GM12878 (cell line): ENCODE measurements around the gene PSMB4. TPM values are rescaled to one million over a fixed set of nuclear protein-coding genes. Genes with fewer than 3 reads are reported as not detected.

ENCODE experiments used
- ATAC-seq: fragments of 200-7000 bp; cut with Tn5 transposase; 3 replicates; pipeline ENCODE4 v1.9.1; 2020; ENCODE audit warnings: mild to moderate bottlenecking, moderate library complexity
- BruUV-seq: library from RNA; stranded (reverse); fragments of 400-500 nt; replicated peaks from 2 replicates; lab custom pipeline; 2021; lab: Mats Ljungman, UMichigan
- CTCF ChIA-PET: fragments of 300-600 bp; sonication (Branson Sonifier 250); formaldehyde crosslinking; extraction: SDS; loops from one replicate; lab custom pipeline; 2021; ENCODE audit warnings: inconsistent platforms; lab: Yijun Ruan, JAX
- POLR2A ChIA-PET: fragments of 350-600 bp; formaldehyde crosslinking; extraction: SDS; loops from one replicate; lab custom pipeline; 2021; ENCODE audit warnings: inconsistent platforms; lab: Charles Lee
- RAD21 ChIA-PET: fragments of 300-600 bp; sonication (Branson Sonifier 250); formaldehyde crosslinking; loops from one replicate; lab custom pipeline; 2023; ENCODE audit warnings: antibody characterized with exemption; ENCODE audit not compliant: unreplicated experiment; lab: Charles Lee
- SMC1A ChIA-PET: fragments of 300-600 bp; sonication (Branson Sonifier 250); formaldehyde crosslinking; loops from one replicate; lab custom pipeline; 2023; ENCODE audit not compliant: unreplicated experiment, uncharacterized antibody; lab: Charles Lee
- DNase-seq: peaks from one replicate; pipeline ENCODE4 v3.0.0-alpha.2; 2011; ENCODE audit warnings: low read depth, low spot score
- FAIRE-seq: peaks from 3 replicates; lab custom pipeline; 2011; peaks lifted over from hg19 to GRCh38; lab: Jason Lieb, UNC
- H2AFZ ChIP-seq: 2 replicates; pipeline ENCODE4 v1.6.0; 2011; ENCODE audit warnings: low read depth, low read length, control low read depth; ENCODE audit not compliant: control insufficient read depth
- H3K27ac ChIP-seq: 2 replicates; pipeline ENCODE4 v1.5.1; 2011; ENCODE audit warnings: control low read depth; ENCODE audit not compliant: control insufficient read depth, insufficient read depth
- H3K27me3 ChIP-seq, 2 experiments: replicated peaks in 1 of 2; 2 replicates each; pipeline versions ENCODE4 v1.6.0 to v1.6.1; 2011; ENCODE audit warnings: low read length in 1 of 2; ENCODE audit not compliant: control insufficient read depth in 2 of 2, insufficient read depth in 2 of 2
- H3K36me3 ChIP-seq, 2 experiments: 2 replicates each; pipeline ENCODE4 v1.5.1; 2011; ENCODE audit warnings: low read length in 1 of 2; ENCODE audit not compliant: control insufficient read depth in 2 of 2, insufficient read depth in 2 of 2
- H3K4me1 ChIP-seq: 2 replicates; pipeline ENCODE4 v1.6.1; 2011; ENCODE audit warnings: mild to moderate bottlenecking, low read length, moderate library complexity, mixed read lengths; ENCODE audit not compliant: control insufficient read depth, insufficient read depth
- H3K4me2 ChIP-seq: 2 replicates; pipeline ENCODE4 v1.6.0; 2011; ENCODE audit warnings: control low read depth; ENCODE audit not compliant: control insufficient read depth, insufficient read depth
- H3K4me3 ChIP-seq: fragments of 200-600 bp; sonication (generic); 2 replicates; pipeline ENCODE4 v1.5.1; 2016
- H3K79me2 ChIP-seq: 2 replicates; pipeline ENCODE4 v1.6.0; 2011; ENCODE audit warnings: low read length; ENCODE audit not compliant: control insufficient read depth, insufficient read depth
- H3K9ac ChIP-seq: 2 replicates; pipeline ENCODE4 v1.8.0; 2011; ENCODE audit warnings: low read length, control low read depth, mixed read lengths; ENCODE audit not compliant: control insufficient read depth, insufficient read depth
- H3K9me3 ChIP-seq: replicated peaks from 3 replicates; pipeline ENCODE4 v1.5.1; 2011; ENCODE audit warnings: mild to moderate bottlenecking, low read length; ENCODE audit not compliant: control insufficient read depth, insufficient read depth
- H4K20me1 ChIP-seq: 2 replicates; pipeline ENCODE4 v1.6.0; 2011; ENCODE audit not compliant: control insufficient read depth, insufficient read depth
- BACH1 ChIP-seq: fragments of 450-650 bp; IDR thresholded peaks from 2 replicates; pipeline ENCODE4 v1.6.1; 2017; ENCODE audit warnings: mild to moderate bottlenecking, borderline replicate concordance
- EP300 ChIP-seq, 2 experiments: fragments of 150-350 bp in 1 of 2; IDR thresholded peaks; 2 replicates each; pipeline ENCODE4 v1.6.1; 2011 to 2012; ENCODE audit warnings: low read depth in 2 of 2, low read length in 2 of 2, borderline replicate concordance in 1 of 2, improper control_type of control experiment in 1 of 2, inconsistent platforms in 1 of 2; ENCODE audit not compliant: control insufficient read depth in 1 of 2
- IKZF2 ChIP-seq, 2 experiments: fragments of 450-650 bp; IDR thresholded peaks; 2 replicates each; pipeline ENCODE4 v1.6.1; 2017; ENCODE audit warnings: mild to moderate bottlenecking in 2 of 2, moderate library complexity in 2 of 2
- KAT2A ChIP-seq: conservative IDR thresholded peaks from 2 replicates; pipeline ENCODE4 v1.6.1; 2011; ENCODE audit warnings: low read depth, low read length; ENCODE audit not compliant: control insufficient read depth
- LARP7 ChIP-seq: fragments of 450-650 bp; IDR thresholded peaks from 2 replicates; pipeline ENCODE4 v1.6.1; 2017; ENCODE audit warnings: mild to moderate bottlenecking
- NFYA ChIP-seq: IDR thresholded peaks from 2 replicates; pipeline ENCODE4 v1.6.1; 2011; ENCODE audit warnings: low read depth, mild to moderate bottlenecking, low read length, improper control_type of control experiment, borderline replicate concordance
- PML ChIP-seq: IDR thresholded peaks from 2 replicates; pipeline ENCODE4 v1.6.1; 2012; ENCODE audit warnings: low read length, inconsistent platforms
- POLR2A ChIP-seq: IDR thresholded peaks from 2 replicates; pipeline ENCODE4 v1.6.1; 2011; ENCODE audit warnings: low read depth, mild to moderate bottlenecking, low read length
- POLR2AphosphoS5 ChIP-seq: IDR thresholded peaks from 2 replicates; pipeline ENCODE4 v1.6.1; 2011; ENCODE audit warnings: mild to moderate bottlenecking, low read length, inconsistent platforms
- SMARCA5 ChIP-seq: fragments of 450-650 bp; IDR thresholded peaks from 2 replicates; pipeline ENCODE4 v1.6.1; 2017; ENCODE audit warnings: mild to moderate bottlenecking
- SUZ12 ChIP-seq: fragments of 200-600 bp; sonication (generic); IDR thresholded peaks from one replicate; pipeline ENCODE4 v1.6.1; 2018; ENCODE audit warnings: antibody characterized with exemption, mild to moderate bottlenecking; ENCODE audit not compliant: unreplicated experiment
- ZBED1 ChIP-seq: IDR thresholded peaks from 2 replicates; pipeline ENCODE4 v1.6.1; 2016; ENCODE audit warnings: borderline replicate concordance
- ZNF384 ChIP-seq: IDR thresholded peaks from 2 replicates; pipeline ENCODE4 v1.6.1; 2012; ENCODE audit warnings: low read depth, mild to moderate bottlenecking, low read length, improper control_type of control experiment, borderline replicate concordance
- WGBS: methylation state at CpG from one replicate; pipeline ENCODE4 v1.1.6; 2016; ENCODE audit warnings: low lambda C conversion rate; ENCODE audit not compliant: insufficient replicate concordance, insufficient coverage; ENCODE audit errors: missing lambda C conversion rate; 5-methylcytosine and 5-hydroxymethylcytosine counted together
- in situ Hi-C: fragments of 300-500 bp; cut with MboI; formaldehyde crosslinking; loops from 9 replicates; pipeline ENCODE4 v1.14.3; 2018; ENCODE audit warnings: mixed read lengths
- intact Hi-C: fragments of 100-400 bp; cut with micrococcal nuclease; formaldehyde crosslinking; loops from one replicate; pipeline ENCODE4 v1.14.2; 2022; ENCODE audit not compliant: unreplicated experiment
- polyA plus RNA-seq, 11 experiments: library from polyadenylated mRNA; depleted of rRNA in 4 of 11; unstranded in 6 of 11; stranded (reverse) in 5 of 11; fragments of >200 nt; fragmentation: Nextera tagmentation in 4 of 11; fragmentation: Illumina TruSeq in 1 of 11; extraction: Ambion mirVana in 4 of 11; extraction: Trizol in 1 of 11; gene quantifications; 1 replicate in 1 of 11; 2 replicates in 10 of 11; pipeline versions ENCODE4 v1.2.1 to v1.2.3, GENCODE V29; 2011 to 2016; ENCODE audit warnings: inconsistent platforms in 2 of 11, missing spikeins in 2 of 11, low read depth in 1 of 11
- total RNA-seq, 4 experiments: library from RNA; depleted of rRNA in 3 of 4; stranded (reverse); fragments of >200 nt in 3 of 4; fragmentation: Illumina TruSeq in 1 of 4; extraction: Trizol in 1 of 4; gene quantifications; 2 replicates each; pipeline versions ENCODE4 v1.2.1 to v1.2.3, GENCODE V29; 2013 to 2021

Gene PSMB4
- total and polyA plus RNA-seq, 10 of the 15 experiments (the other 5 are each of a cell fraction or from before 2014, with no cell fraction given), result 278 to 610 (median 421) TPM

DNA sequence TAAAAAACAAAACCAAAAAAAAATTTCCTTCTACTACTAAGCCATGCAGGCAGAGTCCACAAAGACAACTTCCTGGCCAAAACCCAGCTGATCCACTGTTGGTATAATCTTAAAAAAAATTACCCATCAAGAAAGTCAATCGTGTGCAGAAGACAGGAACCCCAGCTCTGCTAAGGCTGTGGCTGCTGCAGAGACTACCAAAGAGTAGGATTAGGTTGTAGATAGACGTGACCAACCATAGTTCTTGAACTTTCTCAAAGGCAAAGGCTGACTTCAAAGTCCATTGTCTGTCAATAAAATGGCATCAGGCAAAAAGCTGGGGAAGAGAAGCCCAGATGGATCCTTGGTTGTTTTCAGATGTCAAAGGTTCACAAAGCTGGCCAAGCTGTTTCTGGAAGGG, 3.4 kb downstream of the PSMB4 start:
- CTCF ChIA-PET, result interaction anchor here (0.8 to 1.5 kb wide), 3 partner anchors 42 to 105 kb away, joined by 3 to 5 read pairs (median 4); no protein-coding TSS in a partner anchor
- peaks cover 22% of the 10 kb centered on the region for H3K79me2 ChIP-seq
- RAD21 ChIA-PET, result interaction anchor here (1.2 kb wide), 1 partner anchor 62 kb away, joined by 3 read pairs; no protein-coding TSS in a partner anchor
- BruUV-seq, result no TSS peak
- SMC1A ChIA-PET, result interaction anchor here (0.8 to 3.9 kb wide), 4 partner anchors 9 to 102 kb away, joined by 4 to 14 read pairs (median 8); no protein-coding TSS in a partner anchor
- in situ Hi-C loops, result no loop called here
- ATAC-seq, result no peak
- FAIRE-seq, result no peak
- TF ChIP-seq POLR2A (peak; percentile 36), IKZF2 (IDR thresholded peaks at IDR 0.05) (no peak), EP300 (IDR thresholded peaks at IDR 0.05; ENCODE audit: borderline replicate concordance in 1 of 2, control insufficient read depth in 1 of 2, low read depth in 2 of 2, low read length in 2 of 2) (no peak)
- DNase-seq, result no peak
- POLR2A ChIA-PET, result interaction anchor here (0.9 to 1.5 kb wide), 3 partner anchors 10 to 75 kb away, joined by 3 to 4 read pairs (median 4); no protein-coding TSS in a partner anchor
- no peak overlapping the region for H3K9ac ChIP-seq
- H3K9me3 ChIP-seq, result no peaks in the 10 kb centered on the region
- no peak overlapping the region for H2AFZ ChIP-seq
- no peak overlapping the region for H3K4me2 ChIP-seq
- WGBS, result 97% methylated on average over 2 of the region's 2 CpGs
- H3K4me3 ChIP-seq, result no peak overlapping the region
- peaks cover 9% of the 10 kb centered on the region for H3K4me1 ChIP-seq
- peaks cover 5% of the 10 kb centered on the region; the same call in 1 of the 2 replicates for H4K20me1 ChIP-seq
- H3K27ac ChIP-seq, result no peak overlapping the region
- intact Hi-C loops, result loop anchor here (2.0 kb wide), 1 partner anchor 18 kb away; no protein-coding TSS in a partner anchor
- no peaks in the 10 kb centered on the region for H3K27me3 ChIP-seq
- H3K36me3 ChIP-seq, result peaks cover 12 to 53% of the 10 kb centered on the region in 2 experiments

DNA sequence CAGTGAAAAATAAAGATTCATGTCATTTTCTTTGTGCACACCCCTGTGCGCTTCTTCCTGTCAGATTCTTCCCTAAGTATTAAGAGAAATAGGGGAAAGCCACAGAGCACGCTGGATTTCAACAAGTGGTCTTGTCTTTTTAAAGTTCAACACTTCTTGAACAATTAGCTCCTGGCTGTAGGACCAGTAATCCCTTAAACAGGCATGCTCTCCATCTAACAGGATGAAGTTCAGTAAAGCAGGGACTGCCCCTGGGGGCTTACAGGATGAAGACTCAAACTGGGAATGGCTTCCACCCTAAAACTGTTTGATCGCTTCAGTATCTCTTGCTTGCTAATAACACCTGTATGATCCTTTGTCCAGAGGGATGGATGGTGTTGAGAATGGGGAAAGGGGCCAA, 4.2 kb downstream of the PSMB4 start:
- DNase-seq (no peak), FAIRE-seq (no peak), ATAC-seq (no peak)
- RAD21 ChIA-PET, result interaction anchor here (1.2 kb wide), 1 partner anchor 63 kb away, joined by 3 read pairs; no protein-coding TSS in a partner anchor
- TF ChIP-seq KAT2A (no peak), NFYA (no peak), BACH1 (no peak), ZNF384 (no peak), SMARCA5 (no peak), SUZ12 (no peak), ZBED1 (no peak), PML (no peak), POLR2AphosphoS5 (no peak), LARP7 (no peak), IKZF2 (IDR thresholded peaks at IDR 0.05) (no peak)
- no peak overlapping the region for H3K9ac ChIP-seq
- CTCF ChIA-PET, result interaction anchor here (0.8 to 1.5 kb wide), 4 partner anchors 41 to 122 kb away, joined by 3 to 5 read pairs (median 4); partner anchors contain the start of gene ZNF687
- intact Hi-C loops, result loop anchor here (2.0 kb wide), 1 partner anchor 17 kb away; no protein-coding TSS in a partner anchor
- POLR2A ChIA-PET, result interaction anchor here (0.6 kb wide), 1 partner anchor 10 kb away, joined by 3 read pairs; no protein-coding TSS in a partner anchor
- H3K4me3 ChIP-seq, result no peak overlapping the region
- no peaks in the 10 kb centered on the region for H3K9me3 ChIP-seq
- no TSS peak for BruUV-seq
- 83% methylated on average over 3 of the region's 3 CpGs for WGBS
- in situ Hi-C loops, result no loop called here
- H3K4me1 ChIP-seq, result peaks cover 9% of the 10 kb centered on the region
- no peak overlapping the region for H3K4me2 ChIP-seq
- H3K79me2 ChIP-seq, result peaks cover 22% of the 10 kb centered on the region
- H2AFZ ChIP-seq, result no peak overlapping the region
- H3K36me3 ChIP-seq, result peaks cover 14 to 53% of the 10 kb centered on the region in 2 experiments
- H4K20me1 ChIP-seq, result peaks cover 5% of the 10 kb centered on the region; the same call in 1 of the 2 replicates
- SMC1A ChIA-PET, result interaction anchor here (0.9 to 3.9 kb wide), 3 partner anchors 64 to 103 kb away, joined by 3 to 14 read pairs (median 8); no protein-coding TSS in a partner anchor
- no peaks in the 10 kb centered on the region for H3K27me3 ChIP-seq
- no peak overlapping the region for H3K27ac ChIP-seq
